Fibroblast of villous mesenchyme (primary cell): ENCODE measurements around the gene CD55. TPM values are rescaled to one million over a fixed set of nuclear protein-coding genes. Genes with fewer than 3 reads are reported as not detected.

Source experiments
- DNase-seq: peaks from one replicate; pipeline ENCODE4 v3.0.0-alpha.2; 2010; ENCODE audit warnings: low read depth
- H3K4me3 ChIP-seq: 2 replicates; pipeline ENCODE4 v1.5.1; 2011; ENCODE audit warnings: low read depth, mild to moderate bottlenecking, low read length
- total RNA-seq: library from RNA; depleted of rRNA; stranded (reverse); fragments of >200 nt; gene quantifications from 2 replicates; pipeline ENCODE4 v1.2.3, GENCODE V29; 2012
- TF ChIP-seq, protein P1 (sequence below): IDR thresholded peaks from 2 replicates; pipeline ENCODE4 v1.5.1; 2012; ENCODE audit warnings: low read depth, mild to moderate bottlenecking, low read length; ENCODE audit not compliant: insufficient read depth

The CD55 gene
- total RNA-seq, 1 donor = 29.4 TPM

DNA sequence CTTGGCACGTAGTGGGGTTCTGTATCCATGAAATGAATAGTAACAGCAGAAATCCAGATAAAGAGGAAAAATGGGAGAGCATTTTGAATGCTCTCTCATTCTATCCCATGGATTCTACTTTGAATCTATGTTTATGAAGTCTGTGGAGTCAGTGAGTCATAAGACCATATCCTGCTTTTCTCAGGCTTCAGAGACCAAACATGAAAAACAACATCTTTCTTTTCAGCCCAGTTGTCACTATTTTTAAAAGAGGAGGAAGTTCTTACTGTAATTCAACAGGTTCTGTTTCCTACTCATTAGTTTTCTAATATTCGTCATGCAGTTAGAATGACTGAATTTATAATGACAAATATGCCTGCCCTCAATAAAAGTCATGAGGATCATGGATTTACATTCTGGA, 39.4 kb upstream of the CD55 start:
- peak; percentile 73 for DNase-seq
- no peak overlapping the region for H3K4me3 ChIP-seq
- TF ChIP-seq, protein P1, sequence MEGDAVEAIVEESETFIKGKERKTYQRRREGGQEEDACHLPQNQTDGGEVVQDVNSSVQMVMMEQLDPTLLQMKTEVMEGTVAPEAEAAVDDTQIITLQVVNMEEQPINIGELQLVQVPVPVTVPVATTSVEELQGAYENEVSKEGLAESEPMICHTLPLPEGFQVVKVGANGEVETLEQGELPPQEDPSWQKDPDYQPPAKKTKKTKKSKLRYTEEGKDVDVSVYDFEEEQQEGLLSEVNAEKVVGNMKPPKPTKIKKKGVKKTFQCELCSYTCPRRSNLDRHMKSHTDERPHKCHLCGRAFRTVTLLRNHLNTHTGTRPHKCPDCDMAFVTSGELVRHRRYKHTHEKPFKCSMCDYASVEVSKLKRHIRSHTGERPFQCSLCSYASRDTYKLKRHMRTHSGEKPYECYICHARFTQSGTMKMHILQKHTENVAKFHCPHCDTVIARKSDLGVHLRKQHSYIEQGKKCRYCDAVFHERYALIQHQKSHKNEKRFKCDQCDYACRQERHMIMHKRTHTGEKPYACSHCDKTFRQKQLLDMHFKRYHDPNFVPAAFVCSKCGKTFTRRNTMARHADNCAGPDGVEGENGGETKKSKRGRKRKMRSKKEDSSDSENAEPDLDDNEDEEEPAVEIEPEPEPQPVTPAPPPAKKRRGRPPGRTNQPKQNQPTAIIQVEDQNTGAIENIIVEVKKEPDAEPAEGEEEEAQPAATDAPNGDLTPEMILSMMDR = no peak

DNA sequence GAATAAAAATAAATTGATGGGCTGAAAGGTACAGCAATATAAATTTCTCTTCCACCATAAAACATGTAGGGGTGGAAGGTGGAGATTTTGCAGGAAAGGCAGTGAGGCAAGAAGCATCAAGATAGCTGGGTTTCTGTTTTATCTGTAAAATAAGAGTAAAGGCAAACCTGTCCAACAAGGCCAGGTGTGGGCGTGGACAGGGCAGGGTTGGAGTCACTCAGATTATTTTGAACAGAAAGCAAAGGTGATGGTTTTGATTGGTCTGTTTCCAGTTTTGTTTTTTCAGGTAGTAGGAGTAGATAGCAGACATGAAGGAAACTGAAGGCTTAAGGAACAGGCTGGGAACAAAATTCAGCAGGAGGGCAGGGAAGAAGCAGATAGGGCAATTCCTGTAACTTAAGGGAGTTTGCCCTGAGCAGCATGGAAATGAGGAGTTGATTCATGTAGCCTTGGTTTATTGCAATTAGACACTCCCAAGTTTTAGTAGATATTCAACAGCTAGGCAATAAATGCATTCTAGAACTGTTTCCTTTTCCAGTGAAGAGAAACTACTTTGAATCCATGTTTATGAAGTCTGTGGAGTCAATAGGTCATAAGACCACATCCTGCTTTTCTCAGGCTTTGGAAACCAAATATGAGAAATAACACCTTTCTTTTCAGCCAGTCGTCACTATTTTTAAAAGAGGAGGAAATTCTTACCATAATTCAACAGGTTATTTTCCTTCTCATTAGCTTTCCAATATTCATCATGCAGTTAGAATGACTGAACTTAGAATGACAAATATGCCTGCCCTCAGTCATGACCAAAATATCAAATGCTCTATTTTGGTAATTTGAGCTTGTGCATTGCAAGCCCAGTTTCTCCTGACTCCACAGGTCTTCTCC, 38.7 kb upstream of the CD55 start:
- peak; percentile 87 for DNase-seq
- H3K4me3 ChIP-seq = no peak overlapping the region
- TF ChIP-seq, protein P1 = no peak

DNA sequence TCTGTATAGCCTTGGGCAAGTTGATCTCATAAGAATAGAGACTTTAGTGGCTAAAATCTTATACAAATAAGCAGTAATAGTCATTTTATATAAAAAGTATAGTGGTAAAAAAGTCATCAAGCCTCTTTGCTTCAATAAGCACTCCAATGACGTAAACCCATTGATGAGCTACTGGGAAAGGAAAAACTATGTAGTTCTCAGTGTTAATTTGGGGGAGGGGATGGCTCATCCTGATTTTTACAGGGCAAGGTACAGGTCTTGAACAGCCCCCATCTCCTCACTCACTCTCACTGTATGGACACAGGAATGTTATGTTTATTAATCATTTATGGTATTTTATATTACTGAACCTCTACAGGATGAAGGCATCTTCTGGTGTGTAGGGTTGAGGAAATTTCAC, 38.1 kb upstream of the CD55 start:
- TF ChIP-seq, protein P1 = no peak
- no peak overlapping the region for H3K4me3 ChIP-seq
- DNase-seq = no peak

DNA sequence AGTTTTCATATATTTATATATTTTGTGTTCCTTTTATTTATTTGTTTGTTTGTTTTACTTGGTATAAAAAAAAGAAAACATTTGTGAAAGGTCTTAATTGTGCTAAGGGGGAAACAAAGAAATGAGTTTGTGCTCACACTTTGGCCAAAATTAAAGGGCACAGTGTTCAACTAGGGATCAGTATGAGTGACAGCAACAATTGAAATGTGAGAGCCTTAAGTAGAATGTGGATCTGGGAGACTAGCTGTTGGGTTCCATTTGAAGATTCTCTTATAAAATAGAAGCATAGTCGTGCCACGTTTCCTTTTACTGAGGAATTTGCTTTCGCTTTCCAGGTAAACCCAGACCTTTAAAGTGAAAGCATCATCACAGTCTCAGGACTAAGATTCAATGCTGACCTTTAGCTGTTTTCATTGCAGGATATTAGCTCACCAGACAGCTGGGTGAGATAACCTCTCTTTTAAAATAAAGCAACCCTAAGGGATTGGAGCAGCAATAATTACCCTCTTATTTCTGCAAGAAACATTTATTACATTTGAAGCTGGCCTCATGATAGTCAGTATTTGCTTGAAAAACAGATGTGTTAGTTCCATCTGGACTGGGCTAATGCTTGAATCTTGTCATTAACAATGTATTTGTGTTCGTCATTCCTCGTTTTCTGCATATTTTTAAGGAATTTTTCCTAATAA, 37.1 kb upstream of the CD55 start:
- DNase-seq = peak; percentile 64
- TF ChIP-seq, protein P1 = no peak

DNA sequence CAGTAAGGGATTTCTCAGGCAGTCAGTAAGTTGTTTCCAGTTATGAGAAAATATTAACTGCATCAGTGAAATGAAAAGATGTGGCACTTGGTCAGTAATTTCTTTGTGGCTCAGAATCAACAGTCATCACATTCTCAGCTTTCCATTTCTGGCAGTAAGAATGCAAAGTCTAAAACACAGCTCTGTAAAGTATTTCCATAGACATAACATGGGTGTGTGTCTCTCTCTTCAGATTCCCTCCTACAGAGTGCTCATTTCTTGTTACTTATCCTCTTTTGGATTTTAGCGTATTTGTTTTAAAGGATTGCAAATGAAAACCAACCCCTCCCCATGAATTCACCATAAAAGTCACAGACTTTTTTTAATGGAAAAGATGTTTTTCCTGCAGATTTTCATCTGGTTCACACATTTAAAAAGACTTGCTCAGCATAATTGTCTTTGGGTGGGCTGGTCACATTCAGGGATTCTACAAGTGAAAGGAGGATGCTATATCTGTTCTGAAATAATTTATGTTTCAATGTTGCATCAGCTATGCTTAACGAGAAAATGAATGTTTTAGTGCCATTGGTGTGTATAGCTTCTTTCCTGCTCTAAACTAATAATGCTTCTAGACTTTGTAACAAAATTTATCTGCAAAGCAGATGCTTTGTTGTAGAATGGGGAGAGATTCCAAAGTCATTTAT, 34.6 kb upstream of the CD55 start:
- DNase-seq = peak; percentile 39
- H3K4me3 ChIP-seq = no peak overlapping the region
- TF ChIP-seq, protein P1 = no peak

More for the DNA sequence above, 37.1 kb upstream of the CD55 start:
- H3K4me3 ChIP-seq = no peak overlapping the region

DNA sequence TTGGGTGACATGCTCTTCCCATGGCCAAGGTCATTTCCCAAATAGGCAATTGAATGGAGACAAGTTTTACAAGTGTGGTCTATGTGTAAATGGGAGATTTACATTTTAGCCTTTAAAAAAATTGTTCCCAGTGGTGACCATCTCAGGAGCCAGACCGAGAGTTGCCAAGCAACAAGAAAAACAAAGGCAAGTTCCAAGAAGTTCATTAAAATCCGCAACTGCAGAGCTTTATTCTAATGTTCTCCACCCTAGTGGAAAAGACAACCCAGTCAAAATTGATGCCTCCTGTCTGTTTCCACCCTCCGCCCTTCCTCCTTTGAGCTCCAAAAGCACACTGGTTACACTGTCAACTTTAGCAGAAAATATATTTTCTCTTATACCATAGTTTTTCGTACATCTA, 33.2 kb upstream of the CD55 start:
- TF ChIP-seq, protein P1 = no peak
- no peak overlapping the region for H3K4me3 ChIP-seq
- no peak for DNase-seq
